Right lobe of liver (tissue), 6 donors: ENCODE measurements around the gene EPS8L2. TPM values are rescaled to one million over a fixed set of nuclear protein-coding genes. Genes with fewer than 3 reads are reported as not detected.

ENCODE experiments used
- ATAC-seq, 4 donors: fragments of 200-7000 bp; cut with Tn5 transposase; one replicate each; pipeline ENCODE4 v1.9.1; 2020; ENCODE audit warnings: mild to moderate bottlenecking in 4 of 4, moderate library complexity in 4 of 4
- DNase-seq, 3 donors: peaks; one replicate each; pipeline ENCODE4 v3.0.0-alpha.2; 2020
- H3K27ac ChIP-seq, 3 donors: fragments of 200-600 bp; one replicate each; pipeline ENCODE4 v1.8.0; 2022
- H3K27me3 ChIP-seq, 2 donors: fragments of 200-600 bp; one replicate each; pipeline ENCODE4 v1.8.0; 2022
- H3K36me3 ChIP-seq, 4 donors: fragments of 200-600 bp; sonication (generic) in 1 of 4; one replicate each; pipeline versions ENCODE4 v1.5.1 to v1.8.0; 2017 to 2022; ENCODE audit warnings: control low read depth in 1 of 4
- H3K4me1 ChIP-seq, 4 donors: fragments of 200-600 bp; sonication (generic) in 1 of 4; one replicate each; pipeline versions ENCODE4 v1.5.1 to v1.8.0; 2017 to 2022; ENCODE audit warnings: control low read depth in 1 of 4
- H3K4me3 ChIP-seq, 3 donors: fragments of 200-600 bp; one replicate each; pipeline ENCODE4 v1.8.0; 2022
- H3K9me3 ChIP-seq, 4 donors: fragments of 200-600 bp; sonication (generic) in 1 of 4; one replicate each; pipeline versions ENCODE4 v1.5.1 to v1.8.0; 2017 to 2022; ENCODE audit warnings: control low read depth in 1 of 4
- CTCF ChIP-seq, 4 donors: fragments of 200-600 bp in 3 of 4; fragments of 450-650 bp in 1 of 4; IDR thresholded peaks; one replicate each; pipeline versions ENCODE4 v1.5.1 to v1.8.0; 2016 to 2022; ENCODE audit warnings: antibody characterized with exemption in 4 of 4, mild to moderate bottlenecking in 2 of 4
- POLR2A ChIP-seq: fragments of 450-650 bp; IDR thresholded peaks from one replicate; pipeline ENCODE4 v1.6.1; 2017; ENCODE audit warnings: antibody characterized with exemption, mild to moderate bottlenecking
- whole genome bisulfite sequencing: methylation state at CpG from one replicate; pipeline ENCODE4 v1.1.6; 2018; ENCODE audit warnings: low coverage, low lambda C conversion rate; ENCODE audit not compliant: insufficient coverage; ENCODE audit errors: missing lambda C conversion rate; 5-methylcytosine and 5-hydroxymethylcytosine counted together
- intact Hi-C, 2 donors: fragments of 100-400 bp; cut with DNase I; formaldehyde crosslinking; loops; one replicate each; pipeline versions ENCODE4 v1.11.2 to v1.14.1; 2022
- long read RNA-seq: library from polyadenylated mRNA; unstranded; transcript quantifications from one replicate; pipeline ENCODE4 v2.0.0, GENCODE V29; 2019
- total RNA-seq, 6 experiments: library from RNA; depleted of rRNA in 2 of 6; stranded (reverse); fragments of >200 nt in 2 of 6; fragmentation: NEBNext Ultra II Directional in 3 of 6; extraction: Animal tissue kit (Norgen Biotek cat#: 25700) in 3 of 6; gene quantifications; one replicate each; pipeline versions ENCODE4 v1.1.0 to v1.2.4, GENCODE V29; 2016 to 2023
- donor health status: DM: no; HTN: yes; CAD: no.
- donor health status: DM: no; HTN: no; CAD: no.
- donor health status: DM: no; HTN: no; CAD: no.
- donor health status: DM: no; HTN: yes; CAD: no.
- donor health status: DM: no; HTN: yes; CAD: no.

The EPS8L2 gene
- 100 to 1,000 TPM in 5 of 6 experiments, 10 to 100 TPM in 1; 95.8 to 184 (median 120) TPM for total RNA-seq
- long read RNA-seq, partial matches to known transcripts: 5 of 15 reads
- long read RNA-seq, other reads (novel, unspliced or antisense): 6 of 15 reads

GRCh38 chr11:705646-706438 is at the start of gene EPS8L2:
TSS of gene EPS8L2 (plus strand) at chr11:706231. CDS start at chr11:709408, 3,177 bp downstream.
- H3K9me3 ChIP-seq: no peaks in the 10 kb centered on the region
- H3K27me3 ChIP-seq: no peaks in the 10 kb centered on the region
- H3K27ac ChIP-seq: peak within 1 kb of the TSS; percentile 53 to 77 (median 60)
- TF ChIP-seq CTCF (IDR thresholded peaks at IDR 0.05) (no peak), POLR2A (peak; percentile 41)
- ATAC-seq (peak; percentile 37 to 57 (median 50)), DNase-seq (peak; percentile 89 to 96 (median 94))
- H3K36me3 ChIP-seq: no peaks in the 10 kb centered on the region
- H3K4me1 ChIP-seq: peaks cover 0 to 56% (median 25%) of the 10 kb centered on the region in 4 donors
- intact Hi-C loops: no loop called here
- 0% methylated on average over 3 of the region's 90 CpGs for WGBS
- H3K4me3 ChIP-seq: peak within 1 kb of the TSS; percentile 67 to 91 (median 86)

- WGBS: 70% methylated on average over 3 of the region's 14 CpGs
- intact Hi-C loops: no loop called here
- H3K4me1 ChIP-seq: peaks cover 0 to 54% (median 27%) of the 10 kb centered on the region in 4 donors
Measured at GRCh38 chr11:656426-656825, 49.6 kb upstream of the EPS8L2 start.

GRCh38 chr11:656866-657265 is 49.2 kb upstream of the EPS8L2 start:
- DNase-seq (no peak), ATAC-seq (no peak)
- Histone ChIP-seq H3K27ac (peak overlapping the region in 1 of 3 donors; percentile 71), H3K27me3 (no peaks in the 10 kb centered on the region), H3K4me3 (no peak overlapping the region), H3K9me3 (no peaks in the 10 kb centered on the region), H3K36me3 (no peaks in the 10 kb centered on the region), H3K4me1 (peaks cover 0 to 59% (median 27%) of the 10 kb centered on the region in 4 donors)
- 59% methylated on average over 4 of the region's 7 CpGs for WGBS
- intact Hi-C loops: no loop called here
- TF ChIP-seq POLR2A (no peak), CTCF (IDR thresholded peaks at IDR 0.05) (no peak)

More at GRCh38 chr11:656426-656825, 49.6 kb upstream of the EPS8L2 start:
- DNase-seq (no peak), ATAC-seq (no peak)
- Histone ChIP-seq H3K27me3 (no peaks in the 10 kb centered on the region), H3K9me3 (no peaks in the 10 kb centered on the region), H3K4me3 (no peak overlapping the region), H3K36me3 (peaks cover 0 to 1% (median 0%) of the 10 kb centered on the region in 4 donors), H3K27ac (peak overlapping the region in 1 of 3 donors; percentile 71)
- TF ChIP-seq CTCF (IDR thresholded peaks at IDR 0.05): no peak
- TF ChIP-seq POLR2A: no peak

GRCh38 chr11:657691-658126 is 48.3 kb upstream of the EPS8L2 start:
- H3K9me3 ChIP-seq: no peaks in the 10 kb centered on the region
- peak overlapping the region in 2 of 3 donors; percentile 15 to 17 for H3K4me3 ChIP-seq
- no peaks in the 10 kb centered on the region for H3K27me3 ChIP-seq
- 14% methylated on average over 8 of the region's 14 CpGs for WGBS
- peaks cover 0 to 65% (median 27%) of the 10 kb centered on the region in 4 donors for H3K4me1 ChIP-seq
- no peaks in the 10 kb centered on the region for H3K36me3 ChIP-seq
- DNase-seq (peak; percentile 70 to 83 (median 83)), ATAC-seq (peak; percentile 72 to 82 (median 75))
- TF ChIP-seq CTCF (IDR thresholded peaks at IDR 0.05) (peak in 2 of 4 donors; percentile 12 to 25), POLR2A (no peak)
- intact Hi-C loops: no loop called here
- H3K27ac ChIP-seq: peak overlapping the region in 2 of 3 donors; percentile 18 to 71
